Mucosa of descending colon (tissue), 3 donors: ENCODE data around the gene PNKD. TPM values are rescaled to one million over a fixed set of nuclear protein-coding genes. Genes with fewer than 3 reads are reported as not detected.

Source experiments
- ATAC-seq: fragments of 200-7000 bp; cut with Tn5 transposase; one replicate; pipeline ENCODE4 v1.9.1; 2020; ENCODE audit warnings: mild to moderate bottlenecking, moderate library complexity
- DNase-seq, 3 donors: peaks; one replicate each; pipeline ENCODE4 v3.0.0-alpha.2; 2020
- H3K36me3 ChIP-seq: fragments of 200-600 bp; one replicate; pipeline ENCODE4 v1.8.0; 2021; ENCODE audit warnings: low read depth, mild to moderate bottlenecking
- H3K4me1 ChIP-seq: fragments of 200-600 bp; one replicate; pipeline ENCODE4 v1.8.0; 2021; ENCODE audit warnings: low read depth, mild to moderate bottlenecking
- H3K4me3 ChIP-seq: fragments of 200-600 bp; one replicate; pipeline ENCODE4 v1.8.0; 2021; ENCODE audit warnings: mild to moderate bottlenecking
- H3K9me3 ChIP-seq: fragments of 200-600 bp; one replicate; pipeline ENCODE4 v1.8.0; 2021; ENCODE audit warnings: mild to moderate bottlenecking
- intact Hi-C, 2 donors: fragments of 100-400 bp; cut with DNase I in 1 of 2; cut with micrococcal nuclease in 1 of 2; formaldehyde crosslinking; loops; one replicate each; pipeline versions ENCODE4 v1.11.0 to v1.11.1; 2022; cut with DNase I, micrococcal nuclease
- long read RNA-seq, 2 donors: library from polyadenylated mRNA; unstranded; transcript quantifications; one replicate each; pipeline ENCODE4 v2.0.0, GENCODE V29; 2019 to 2021
- total RNA-seq, 3 donors: library from RNA; stranded (reverse); fragmentation: NEBNext Ultra II Directional in 2 of 3; extraction: Animal tissue kit (Norgen Biotek cat#: 25700) in 2 of 3; gene quantifications; one replicate each; pipeline versions ENCODE4 v1.2.1 to v1.2.4, GENCODE V29; 2021 to 2023
- TF ChIP-seq, protein P1 (sequence below): fragments of 200-600 bp; IDR thresholded peaks from one replicate; pipeline ENCODE4 v1.8.0; 2022; ENCODE audit warnings: antibody characterized with exemption, mild to moderate bottlenecking
- donor health status: DM: no; HTN: no; CAD: no; lungs with moderate emphysema.
- donor health status: DM: no; HTN: no; CAD: no.
- donor health status: DM: no; HTN: yes; CAD: no.

The PNKD gene, protein sequence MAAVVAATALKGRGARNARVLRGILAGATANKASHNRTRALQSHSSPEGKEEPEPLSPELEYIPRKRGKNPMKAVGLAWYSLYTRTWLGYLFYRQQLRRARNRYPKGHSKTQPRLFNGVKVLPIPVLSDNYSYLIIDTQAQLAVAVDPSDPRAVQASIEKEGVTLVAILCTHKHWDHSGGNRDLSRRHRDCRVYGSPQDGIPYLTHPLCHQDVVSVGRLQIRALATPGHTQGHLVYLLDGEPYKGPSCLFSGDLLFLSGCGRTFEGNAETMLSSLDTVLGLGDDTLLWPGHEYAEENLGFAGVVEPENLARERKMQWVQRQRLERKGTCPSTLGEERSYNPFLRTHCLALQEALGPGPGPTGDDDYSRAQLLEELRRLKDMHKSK
- total RNA-seq: 100 to 1,000 TPM in 1 of 3 donors, 10 to 100 TPM in 2; 77.1 to 101 (median 92.1) TPM
- long read RNA-seq, donor 1, transcript PNKD-202 (9 exons, 2,991 nt): minor isoform, 13 of 129 reads
- long read RNA-seq, donor 1, transcript PNKD-201 (3 exons, 758 nt): major isoform, 86 of 129 reads
- long read RNA-seq, donor 1, partial matches to known transcripts: 2 of 129 reads
- long read RNA-seq, donor 1, other reads (novel, unspliced or antisense): 26 of 129 reads
- long read RNA-seq, donor 2, transcript PNKD-201 (3 exons, 758 nt): major isoform, 90 of 106 reads
- long read RNA-seq, donor 2, partial matches to known transcripts: 1 of 106 reads
- long read RNA-seq, donor 2, other reads (novel, unspliced or antisense): 13 of 106 reads

DNA sequence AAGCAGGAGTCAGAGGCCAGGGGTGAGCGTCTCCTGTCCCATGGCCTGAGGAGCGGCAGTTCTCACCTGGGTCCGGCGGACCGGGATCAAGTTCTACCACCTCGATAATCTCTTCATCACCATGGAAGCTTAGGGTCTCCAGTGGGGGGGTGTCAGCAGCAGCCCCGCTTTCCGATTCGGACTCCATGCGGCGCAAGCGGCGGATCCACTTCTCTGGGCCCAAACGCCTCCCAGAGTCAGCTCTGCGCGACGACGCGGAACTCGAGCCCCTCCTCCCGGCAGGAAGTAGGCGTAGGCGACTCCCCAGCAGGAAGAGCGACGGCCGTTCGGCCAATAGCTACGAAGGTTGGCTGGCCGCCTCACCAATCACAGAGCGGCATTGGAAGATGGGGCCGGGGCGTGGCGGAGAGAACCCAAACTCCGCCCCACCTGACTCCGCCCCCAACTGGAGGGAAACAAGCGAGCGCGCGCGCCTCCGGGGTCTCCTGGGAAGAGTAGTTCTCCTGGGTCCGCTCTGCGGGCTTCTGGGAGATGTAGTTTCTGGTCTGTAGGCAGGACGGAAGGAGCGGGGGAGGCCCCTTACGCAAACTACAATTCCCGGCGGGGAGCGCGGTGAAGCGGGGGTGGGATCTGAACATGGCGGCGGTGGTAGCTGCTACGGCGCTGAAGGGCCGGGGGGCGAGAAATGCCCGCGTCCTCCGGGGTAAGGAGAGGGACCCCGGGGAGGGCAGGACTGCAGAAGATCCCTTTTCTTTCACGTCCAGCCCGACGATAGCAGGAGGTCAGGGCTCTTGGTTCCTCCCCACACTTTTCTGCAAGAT, at the start of gene PNKD, which contains the start of gene AAMP:
Gene PNKD, plus strand, starts transcription at position 620 of the 821 bp plus-strand sequence. Its CDS starts 17 bp downstream, at position 637.
Gene AAMP, minus strand, starts transcription at position 238 of the 821 bp plus-strand sequence. Its CDS starts 51 bp downstream, at position 187.
- DNase-seq (peak; percentile 100), ATAC-seq (peak; percentile 84)
- H3K9me3 ChIP-seq: no peaks in the 10 kb centered on the region
- peaks cover 18% of the 10 kb centered on the region for H3K36me3 ChIP-seq
- TF ChIP-seq, protein P1, sequence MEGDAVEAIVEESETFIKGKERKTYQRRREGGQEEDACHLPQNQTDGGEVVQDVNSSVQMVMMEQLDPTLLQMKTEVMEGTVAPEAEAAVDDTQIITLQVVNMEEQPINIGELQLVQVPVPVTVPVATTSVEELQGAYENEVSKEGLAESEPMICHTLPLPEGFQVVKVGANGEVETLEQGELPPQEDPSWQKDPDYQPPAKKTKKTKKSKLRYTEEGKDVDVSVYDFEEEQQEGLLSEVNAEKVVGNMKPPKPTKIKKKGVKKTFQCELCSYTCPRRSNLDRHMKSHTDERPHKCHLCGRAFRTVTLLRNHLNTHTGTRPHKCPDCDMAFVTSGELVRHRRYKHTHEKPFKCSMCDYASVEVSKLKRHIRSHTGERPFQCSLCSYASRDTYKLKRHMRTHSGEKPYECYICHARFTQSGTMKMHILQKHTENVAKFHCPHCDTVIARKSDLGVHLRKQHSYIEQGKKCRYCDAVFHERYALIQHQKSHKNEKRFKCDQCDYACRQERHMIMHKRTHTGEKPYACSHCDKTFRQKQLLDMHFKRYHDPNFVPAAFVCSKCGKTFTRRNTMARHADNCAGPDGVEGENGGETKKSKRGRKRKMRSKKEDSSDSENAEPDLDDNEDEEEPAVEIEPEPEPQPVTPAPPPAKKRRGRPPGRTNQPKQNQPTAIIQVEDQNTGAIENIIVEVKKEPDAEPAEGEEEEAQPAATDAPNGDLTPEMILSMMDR: peak; percentile 20
- peaks cover 60% of the 10 kb centered on the region for H3K4me1 ChIP-seq
- peak within 1 kb of the TSS; percentile 47 for H3K4me3 ChIP-seq
- intact Hi-C loops: no loop called here

DNA sequence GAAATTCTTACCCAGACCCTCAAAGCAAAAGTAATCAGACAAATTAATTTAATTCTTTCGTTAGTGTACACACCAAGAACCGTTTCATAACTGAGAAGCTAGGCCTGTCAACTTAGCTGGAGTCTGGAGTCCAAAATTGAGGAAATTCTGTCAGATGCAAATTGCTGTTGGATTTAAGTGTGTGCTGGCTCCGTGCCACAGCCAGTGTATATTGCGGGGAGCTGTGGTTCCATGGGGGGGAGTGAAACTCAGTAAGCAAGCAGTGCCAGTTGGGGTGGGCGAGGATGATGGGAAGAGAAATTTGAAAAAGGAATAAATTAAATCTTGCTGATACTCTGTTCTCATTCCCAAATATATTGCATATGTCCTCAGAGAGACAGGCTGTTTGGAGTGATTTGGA, 49.3 kb upstream of the PNKD start:
- DNase-seq: no peak
- Histone ChIP-seq H3K36me3 (no peaks in the 10 kb centered on the region), H3K9me3 (no peaks in the 10 kb centered on the region), H3K4me1 (peaks cover 59% of the 10 kb centered on the region), H3K4me3 (no peak overlapping the region)
- ATAC-seq: no peak
- TF ChIP-seq, protein P1: no peak
- intact Hi-C loops: no loop called here

DNA sequence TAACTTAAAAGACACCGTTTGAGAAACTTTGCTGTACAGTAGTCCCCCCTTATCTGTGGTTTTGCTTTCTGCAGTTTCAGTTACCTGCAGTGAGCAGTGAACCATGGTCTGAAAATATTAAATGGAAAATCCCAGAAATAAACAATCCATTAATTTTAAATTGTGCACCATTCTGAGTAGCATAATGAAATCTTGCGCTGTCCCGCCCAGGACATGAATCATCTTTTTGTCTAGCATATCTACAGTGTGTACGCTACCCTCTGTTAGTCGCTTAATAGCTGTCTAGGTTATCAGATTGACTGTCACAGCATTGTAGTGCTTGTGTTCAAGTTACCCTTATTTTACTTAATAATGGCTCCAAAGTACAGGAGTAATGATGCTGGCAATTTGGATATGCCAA, 47.3 kb upstream of the PNKD start:
- Histone ChIP-seq H3K4me3 (no peak overlapping the region), H3K36me3 (no peaks in the 10 kb centered on the region), H3K4me1 (peaks cover 53% of the 10 kb centered on the region), H3K9me3 (no peaks in the 10 kb centered on the region)
- ATAC-seq: peak; percentile 39
- DNase-seq: no peak
- intact Hi-C loops: no loop called here
- TF ChIP-seq, protein P1: no peak

DNA sequence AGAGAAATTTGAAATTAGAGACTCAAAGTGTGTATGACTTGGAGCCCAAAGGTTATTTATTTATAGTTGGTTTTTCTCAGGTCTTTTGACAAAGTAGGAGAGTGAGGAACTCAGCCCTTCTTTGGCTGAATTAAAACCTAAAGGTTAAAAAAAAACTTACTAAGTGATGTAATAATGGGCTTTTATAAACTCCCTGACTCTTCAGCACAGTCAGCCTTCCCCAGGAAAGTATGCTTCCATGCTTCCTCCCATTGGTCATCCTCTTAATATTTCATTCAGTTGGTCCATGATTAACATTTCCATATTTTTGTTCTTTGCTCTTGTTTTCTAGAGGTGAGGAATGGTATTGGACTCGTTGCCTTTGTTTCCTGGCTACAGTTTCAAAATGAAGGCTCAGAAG, 46.1 kb upstream of the PNKD start:
- DNase-seq: no peak
- no peak for ATAC-seq
- H3K36me3 ChIP-seq: no peaks in the 10 kb centered on the region
- no peak overlapping the region for H3K4me3 ChIP-seq
- TF ChIP-seq, protein P1: no peak
- intact Hi-C loops: no loop called here
- H3K4me1 ChIP-seq: peaks cover 50% of the 10 kb centered on the region
- no peaks in the 10 kb centered on the region for H3K9me3 ChIP-seq

DNA sequence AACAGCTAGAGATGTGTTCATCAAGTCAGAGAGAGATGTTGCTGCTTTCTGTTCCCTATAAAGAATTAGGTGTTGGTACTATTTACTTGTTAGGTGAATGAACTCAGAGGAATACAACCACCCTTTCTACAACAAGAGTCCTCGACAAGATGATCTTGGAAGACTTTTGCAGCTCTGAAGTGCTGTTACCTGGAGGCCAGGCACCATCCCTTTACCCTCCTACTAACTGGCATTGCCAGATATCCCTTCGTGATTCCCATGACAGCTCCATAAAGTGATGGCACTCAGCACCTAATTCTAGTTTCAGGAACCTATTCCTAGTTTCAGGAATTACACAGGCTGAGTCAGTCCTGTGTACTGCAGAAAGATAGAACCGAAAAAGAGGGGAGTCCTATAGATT, 43.4 kb upstream of the PNKD start:
- H3K4me1 ChIP-seq: peaks cover 51% of the 10 kb centered on the region
- H3K4me3 ChIP-seq: no peak overlapping the region
- no peaks in the 10 kb centered on the region for H3K36me3 ChIP-seq
- H3K9me3 ChIP-seq: no peaks in the 10 kb centered on the region
- intact Hi-C loops: no loop called here
- ATAC-seq (no peak), DNase-seq (no peak)
- TF ChIP-seq, protein P1: no peak
